MCF 10A (cell line): ENCODE data around the gene PUSL1. TPM values are rescaled to one million over a fixed set of nuclear protein-coding genes. Genes with fewer than 3 reads are reported as not detected.

Experiments used
- BruUV-seq: library from RNA; stranded (reverse); fragments of 400-500 nt; replicated peaks from 2 replicates; lab custom pipeline; 2021; lab: Mats Ljungman, UMichigan
- CTCF ChIA-PET: fragments of 300-600 bp; sonication (Branson Sonifier 250); formaldehyde crosslinking; extraction: SDS; loops from one replicate; lab custom pipeline; 2021; ENCODE audit warnings: antibody characterized with exemption, inconsistent platforms; lab: Yijun Ruan, JAX
- POLR2A ChIA-PET: fragments of 300-600, 350-650 bp; sonication (Branson Sonifier 250); formaldehyde crosslinking; extraction: SDS; loops from one replicate; lab custom pipeline; 2020; ENCODE audit warnings: antibody characterized with exemption, inconsistent platforms; lab: Yijun Ruan, JAX
- DNase-seq: peaks from one replicate; pipeline ENCODE4 v3.0.0-alpha.2; 2018; ENCODE audit not compliant: unreplicated experiment
- H3K27ac Mint-ChIP-seq: one replicate; pipeline ENCODE4 v1.8.0; 2022; ENCODE audit warnings: mild to moderate bottlenecking, low read depth, mixed read lengths; ENCODE audit not compliant: unreplicated experiment
- H3K27me3 Mint-ChIP-seq: one replicate; pipeline ENCODE4 v1.8.0; 2022; ENCODE audit warnings: mixed read lengths; ENCODE audit not compliant: insufficient read depth, unreplicated experiment
- H3K36me3 Mint-ChIP-seq: one replicate; pipeline ENCODE4 v1.8.0; 2022; ENCODE audit warnings: mild to moderate bottlenecking, moderate library complexity, mixed read lengths; ENCODE audit not compliant: insufficient read depth, unreplicated experiment
- H3K4me1 Mint-ChIP-seq: one replicate; pipeline ENCODE4 v1.8.0; 2022; ENCODE audit warnings: mixed read lengths; ENCODE audit not compliant: insufficient read depth, unreplicated experiment
- H3K4me3 Mint-ChIP-seq: one replicate; pipeline ENCODE4 v1.8.0; 2022; ENCODE audit warnings: mild to moderate bottlenecking, moderate library complexity, mixed read lengths; ENCODE audit not compliant: unreplicated experiment
- H3K9me3 Mint-ChIP-seq: one replicate; pipeline ENCODE4 v1.8.0; 2022; ENCODE audit warnings: mixed read lengths; ENCODE audit not compliant: unreplicated experiment
- CTCF ChIP-seq: fragments of 200-600 bp; IDR thresholded peaks from one replicate; pipeline ENCODE4 v1.8.0; 2022; ENCODE audit warnings: antibody characterized with exemption, mild to moderate bottlenecking; ENCODE audit not compliant: unreplicated experiment
- intact Hi-C: fragments of 100-400 bp; cut with micrococcal nuclease; formaldehyde crosslinking; loops from 2 replicates; pipeline ENCODE4 v1.14.1; 2022
- total RNA-seq: library from RNA; stranded (reverse); gene quantifications from 2 replicates; pipeline ENCODE4 v1.2.3, GENCODE V29; 2022

The PUSL1 gene
- total RNA-seq, 1 experiment from 2014 or later: 27.4 TPM

GRCh38 chr1:1282998-1283397 lies 25.4 kb upstream of the PUSL1 start:
- CTCF ChIA-PET: interaction anchor here (1.3 to 1.4 kb wide), 2 partner anchors 9 to 161 kb away, joined by 3 to 7 read pairs; no protein-coding TSS in a partner anchor
- H3K27ac Mint-ChIP-seq: no peak overlapping the region

GRCh38 chr1:1283821-1284220 lies 24.6 kb upstream of the PUSL1 start:
- no peaks in the 10 kb centered on the region for H3K36me3 Mint-ChIP-seq
- ChIA-PET POLR2A (interaction anchor here (0.9 kb wide), 2 partner anchors 8 to 10 kb away, joined by 3 to 4 read pairs; partner anchors contain the start of gene UBE2J2), CTCF (no interaction called here)
- BruUV-seq: no TSS peak
- no peak for TF ChIP-seq CTCF
- peak; percentile 40 for DNase-seq
- no peaks in the 10 kb centered on the region for H3K27me3 Mint-ChIP-seq
- no peak overlapping the region for H3K27ac Mint-ChIP-seq
- intact Hi-C loops: no loop called here
- H3K4me3 Mint-ChIP-seq: no peak overlapping the region
- peaks cover 6% of the 10 kb centered on the region for H3K4me1 Mint-ChIP-seq
- H3K9me3 Mint-ChIP-seq: no peaks in the 10 kb centered on the region

More at GRCh38 chr1:1282998-1283397, 25.4 kb upstream of the PUSL1 start:
- no TSS peak for BruUV-seq
- no peak overlapping the region for H3K4me3 Mint-ChIP-seq
- H3K9me3 Mint-ChIP-seq: no peaks in the 10 kb centered on the region
- H3K27me3 Mint-ChIP-seq: no peaks in the 10 kb centered on the region
- intact Hi-C loops: no loop called here
- DNase-seq: peak; percentile 45
- peaks cover 6% of the 10 kb centered on the region for H3K4me1 Mint-ChIP-seq
- H3K36me3 Mint-ChIP-seq: no peaks in the 10 kb centered on the region
- TF ChIP-seq CTCF: no peak
- POLR2A ChIA-PET: interaction anchor here (0.9 kb wide), 1 partner anchor 9 kb away, joined by 3 read pairs; the partner anchor contains the start of gene UBE2J2

GRCh38 chr1:1284221-1285101 lies 23.9 kb upstream of the PUSL1 start:
- BruUV-seq: no TSS peak
- Mint-ChIP-seq H3K27me3 (no peaks in the 10 kb centered on the region), H3K4me1 (peaks cover 6% of the 10 kb centered on the region), H3K4me3 (no peak overlapping the region), H3K9me3 (no peaks in the 10 kb centered on the region), H3K27ac (no peak overlapping the region), H3K36me3 (no peaks in the 10 kb centered on the region)
- no peak for DNase-seq
- POLR2A ChIA-PET: interaction anchor here (0.7 to 1.8 kb wide), 3 partner anchors 7 to 34 kb away, joined by 3 to 4 read pairs (median 3); no protein-coding TSS in a partner anchor
- intact Hi-C loops: no loop called here
- CTCF ChIA-PET: interaction anchor here (1.1 kb wide), 1 partner anchor 162 kb away, joined by 4 read pairs; no protein-coding TSS in a partner anchor
- no peak for TF ChIP-seq CTCF

- no peak for DNase-seq
- POLR2A ChIA-PET: interaction anchor here (0.7 to 1.8 kb wide), 2 partner anchors 14 to 35 kb away, joined by 3 read pairs; no protein-coding TSS in a partner anchor
- H3K4me3 Mint-ChIP-seq: no peak overlapping the region
- no peaks in the 10 kb centered on the region for H3K27me3 Mint-ChIP-seq
- CTCF ChIA-PET: interaction anchor here (1.1 kb wide), 1 partner anchor 163 kb away, joined by 4 read pairs; no protein-coding TSS in a partner anchor
- no peak for TF ChIP-seq CTCF
- H3K27ac Mint-ChIP-seq: no peak overlapping the region
- no peaks in the 10 kb centered on the region for H3K9me3 Mint-ChIP-seq
- H3K36me3 Mint-ChIP-seq: no peaks in the 10 kb centered on the region
- H3K4me1 Mint-ChIP-seq: peaks cover 6% of the 10 kb centered on the region
- no TSS peak for BruUV-seq
- intact Hi-C loops: no loop called here
Observed at GRCh38 chr1:1285102-1285571, 23.3 kb upstream of the PUSL1 start.
